Heart left ventricle (tissue), 13 donors: ENCODE data around the gene STARD13.
"Not testable (repeated sequence)": the region's sequence is repeated elsewhere in the genome, so short reads cannot be mapped to it uniquely, and the experiment has no call there.

Experiments
- CTCF ChIP-seq, 12 donors: fragments of 200-600 bp; sonication (generic) in 4 of 12; IDR thresholded peaks; one replicate each; pipeline versions ENCODE4 v1.5.0 to v1.8.0; 2018 to 2022; ENCODE audit warnings: antibody characterized with exemption in 12 of 12, mild to moderate bottlenecking in 5 of 12
- POLR2A ChIP-seq, 2 donors: fragments of 450-650 bp; IDR thresholded peaks; one replicate each; pipeline ENCODE4 v1.6.1; 2017; ENCODE audit warnings: antibody characterized with exemption in 2 of 2, mild to moderate bottlenecking in 2 of 2, moderate library complexity in 2 of 2
- donor health status: ischemic (EF 13 %, LVEDD 7.1; RV severe dilation, severe dysfunction).
- donor health status: DM: no; HTN: yes; CAD: no.
- donor health status: DM: no; HTN: no; CAD: no.
- donor health status: ischemic (EF 25% LVEDD 6.9; RV normal size, moderate dysfunction).
- donor health status: ischemic (EF 25% LVEDD 5.7; RV mildly dilated, moderate dysfunction).
- donor health status: ischemic (EF 35%, LVEDD 5.7; RV mildly dilated, moderate dysfunction).
- donor health status: nonischemic (EF 11% LVEDD 7.7; RV severe dilation, severe dysfunction).
- donor health status: DM: yes; HTN: yes; CAD: no.
- donor health status: PGD.
- donor health status: ischemic (EF 29% LVEDD 5.4; RV normal size, mild dysfunction).
- donor health status: nonischemic (EF 23%, LVEDD 6.1; RV moderate dilation, normal function).

- not testable (repeated sequence) for TF ChIP-seq POLR2A, CTCF (IDR thresholded peaks at IDR 0.05)
Observed at GRCh38 chr13:33242372-33242771, 43.2 kb downstream of the STARD13 start.
